Mammary microvascular endothelial cell (primary cell): Measurements from ENCODE around the gene KIF26A. TPM values are rescaled to one million over a fixed set of nuclear protein-coding genes. Genes with fewer than 3 reads are reported as not detected.

Source experiments
- total RNA-seq: library from RNA; depleted of rRNA; stranded (reverse); fragments of >200 nt; gene quantifications from 2 replicates; pipeline ENCODE4 v1.2.3, GENCODE V29; 2015

Gene KIF26A
- 7.3 and 9.4 TPM in 2 replicates for total RNA-seq

DNA sequence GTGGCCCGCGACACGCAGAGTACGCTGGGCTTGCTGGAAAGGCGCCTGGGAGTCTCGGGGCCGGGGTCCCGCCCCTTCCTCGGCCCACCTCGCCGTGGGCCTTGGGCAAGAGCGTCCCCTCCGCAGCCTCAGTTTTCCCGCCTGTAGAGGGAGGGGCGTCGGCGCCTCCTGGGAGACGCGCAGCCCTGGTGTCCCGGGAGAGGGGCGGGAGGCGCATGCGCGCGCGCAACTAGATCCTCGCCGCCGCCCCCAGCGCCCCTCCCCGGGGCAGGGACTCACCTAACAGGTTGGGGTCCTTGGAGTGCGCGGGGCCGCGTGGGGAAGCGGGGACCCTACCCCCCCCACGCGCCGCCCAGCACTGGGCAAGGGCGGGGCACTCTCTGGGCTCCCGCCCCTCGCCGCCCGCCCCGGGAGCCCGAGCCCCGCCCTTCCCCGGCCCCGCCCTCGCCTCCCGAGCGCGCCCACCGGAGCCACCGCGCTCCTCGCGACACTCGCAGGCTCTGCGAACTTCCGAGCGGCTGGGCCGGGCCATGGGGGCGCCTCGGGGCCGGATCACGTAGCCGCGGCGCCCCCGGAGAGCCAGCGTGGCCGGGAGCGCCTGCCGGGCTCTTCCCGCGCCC lies at the start of gene KIF26A:
Gene KIF26A (plus strand): TSS at position 490 of the 620 bp plus-strand sequence. CDS start 136 bp downstream, outside the sequence.

Other genes starting within 250 kb of the KIF26A start
- gene TDRD9, start 210.1 kb upstream of the KIF26A start, total RNA-seq: 0.69 and 1.00 TPM in 2 replicates
- gene RD3L, start 196.1 kb upstream of the KIF26A start, total RNA-seq: not detected in 2 replicates
- not detected in 2 replicates for gene ASPG, start 52.9 kb upstream of the KIF26A start, total RNA-seq